Measurements from ENCODE around the gene RALGDS.

- TF ChIP-seq CTCF (IDR thresholded peaks at IDR 0.05 in 4 of 5, conservative IDR thresholded peaks at IDR 0.05 in 1 of 5): no peak
- TF ChIP-seq POLR2A (IDR thresholded peaks at IDR 0.05): no peak
Observed at GRCh38 chr9:133054194-133054890, 66.7 kb downstream of the RALGDS start.

All from gastrocnemius medialis (tissue), 4 donors.